ENCODE measurements around the gene IL22RA2. TPM values are rescaled to one million over a fixed set of nuclear protein-coding genes. Genes with fewer than 3 reads are reported as not detected.

IL22RA2 gene
- total RNA-seq, 1 donor from 2014 or later = not detected

GRCh38 chr6:137197684-137198645, 24.5 kb upstream of the IL22RA2 start:
- DNase-seq (ENCODE audit: low spot score) = no peak

GRCh38 chr6:137193256-137194070, 20.0 kb upstream of the IL22RA2 start:
- DNase-seq (ENCODE audit: low spot score) = no peak

DNA sequence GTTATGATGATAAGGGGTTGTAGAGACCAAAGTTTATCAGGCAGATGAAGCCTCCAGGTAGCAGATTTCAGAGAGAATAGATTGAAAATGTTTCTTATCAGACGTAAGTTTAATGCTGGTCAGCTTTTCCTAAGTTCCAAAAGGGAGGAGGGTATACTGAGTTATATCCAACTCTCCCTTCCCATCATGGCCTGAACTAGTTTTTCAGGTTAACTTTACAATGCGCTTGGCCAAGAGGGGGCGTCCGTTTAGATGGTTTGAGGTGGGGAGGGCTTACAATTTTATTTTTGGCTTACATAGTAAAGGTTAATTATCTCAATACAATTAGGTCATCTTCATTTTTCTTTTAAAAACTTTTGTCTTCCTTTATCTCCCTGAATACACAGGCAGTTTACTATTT, 19.4 kb upstream of the IL22RA2 start:
- no peak for DNase-seq (ENCODE audit: low spot score)

GRCh38 chr6:137191670-137192069, 18.2 kb upstream of the IL22RA2 start:
- no peak for DNase-seq (ENCODE audit: low spot score)

GRCh38 chr6:137191236-137191635, 17.8 kb upstream of the IL22RA2 start:
- DNase-seq (ENCODE audit: low spot score) = no peak

DNA sequence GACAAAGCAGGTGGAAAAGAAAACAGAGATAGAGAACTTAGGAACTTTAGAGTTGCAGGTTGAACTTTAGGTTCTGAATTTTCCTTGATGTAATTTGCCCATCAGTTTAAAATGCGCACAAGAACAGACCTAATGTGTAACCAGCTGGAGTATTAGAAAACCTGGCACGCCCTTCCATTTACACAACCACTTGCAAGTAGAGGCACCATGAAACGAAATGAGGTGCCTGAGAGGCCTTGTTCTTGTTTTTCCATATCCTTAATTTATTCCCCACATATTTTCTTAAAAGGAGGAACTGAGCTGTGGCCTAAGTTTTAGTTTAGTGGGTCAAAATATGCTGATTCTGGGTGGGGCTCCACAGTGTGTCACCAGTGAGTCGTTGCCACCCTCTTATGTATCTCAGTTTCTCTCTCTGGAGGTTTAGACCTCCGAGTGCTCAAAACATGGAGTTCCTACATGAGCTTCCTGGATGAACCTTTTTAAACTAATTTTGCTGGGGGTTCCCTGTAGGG, 17.2 kb upstream of the IL22RA2 start:
- no peak for DNase-seq (ENCODE audit: low spot score)

DNA sequence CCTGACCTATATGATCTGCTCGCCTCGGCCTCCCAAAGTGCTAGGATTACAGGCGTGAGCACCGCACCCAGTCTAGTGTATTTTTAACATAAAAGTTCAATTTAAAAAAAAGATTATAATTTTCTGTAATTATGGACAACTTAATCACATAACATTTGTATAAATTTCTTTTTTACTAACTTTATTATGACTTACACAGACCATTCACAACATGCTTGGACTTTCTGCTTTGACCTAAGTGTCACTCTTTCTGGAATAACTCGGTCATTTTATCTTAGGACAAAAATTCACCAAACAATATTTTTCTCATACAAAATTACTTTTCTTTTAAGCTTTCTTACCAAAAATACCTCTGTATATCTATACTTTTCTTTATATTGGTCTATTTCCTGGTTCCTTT, 15.4 kb upstream of the IL22RA2 start:
- DNase-seq (ENCODE audit: low spot score) = no peak

DNA sequence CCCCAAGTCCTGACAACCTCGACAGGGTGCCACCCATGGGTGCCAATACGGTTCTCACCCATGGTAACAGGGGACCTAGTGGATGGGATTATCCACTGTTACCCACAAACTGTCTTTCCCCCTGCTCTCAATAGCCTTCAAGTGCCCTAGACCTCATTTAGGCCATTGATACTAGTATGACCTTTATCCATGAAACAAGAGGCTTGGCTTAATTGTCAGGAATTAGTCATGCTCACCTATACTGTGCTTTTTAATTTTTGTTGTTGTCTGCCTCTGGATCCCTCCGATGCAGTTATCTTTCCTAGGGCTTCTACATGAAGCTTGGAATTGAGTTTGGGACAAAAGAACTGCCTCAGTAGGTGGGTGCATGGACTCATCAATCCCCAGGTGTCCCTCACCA, 11.8 kb upstream of the IL22RA2 start:
- DNase-seq (ENCODE audit: low spot score) = no peak

DNA sequence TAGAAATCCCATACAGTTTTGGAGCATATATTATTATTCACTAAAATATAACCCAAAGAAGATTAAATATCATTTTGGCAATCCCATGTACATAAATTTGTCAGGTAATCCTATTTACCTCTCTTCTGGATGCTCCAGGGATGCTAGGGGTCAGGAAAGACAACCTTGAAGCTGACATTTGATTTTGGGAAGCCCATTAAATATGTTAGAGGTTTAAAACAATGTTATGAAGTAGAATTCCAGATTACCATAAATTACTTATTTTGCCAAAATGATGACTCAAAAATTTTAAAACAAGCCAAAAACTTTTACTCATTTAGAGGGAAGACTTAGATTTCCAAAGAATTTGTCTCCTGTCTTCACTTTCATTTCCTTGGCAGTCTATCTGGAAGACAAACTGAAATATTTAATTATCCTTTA, 9.2 kb upstream of the IL22RA2 start:
- DNase-seq (ENCODE audit: low spot score) = no peak

DNA sequence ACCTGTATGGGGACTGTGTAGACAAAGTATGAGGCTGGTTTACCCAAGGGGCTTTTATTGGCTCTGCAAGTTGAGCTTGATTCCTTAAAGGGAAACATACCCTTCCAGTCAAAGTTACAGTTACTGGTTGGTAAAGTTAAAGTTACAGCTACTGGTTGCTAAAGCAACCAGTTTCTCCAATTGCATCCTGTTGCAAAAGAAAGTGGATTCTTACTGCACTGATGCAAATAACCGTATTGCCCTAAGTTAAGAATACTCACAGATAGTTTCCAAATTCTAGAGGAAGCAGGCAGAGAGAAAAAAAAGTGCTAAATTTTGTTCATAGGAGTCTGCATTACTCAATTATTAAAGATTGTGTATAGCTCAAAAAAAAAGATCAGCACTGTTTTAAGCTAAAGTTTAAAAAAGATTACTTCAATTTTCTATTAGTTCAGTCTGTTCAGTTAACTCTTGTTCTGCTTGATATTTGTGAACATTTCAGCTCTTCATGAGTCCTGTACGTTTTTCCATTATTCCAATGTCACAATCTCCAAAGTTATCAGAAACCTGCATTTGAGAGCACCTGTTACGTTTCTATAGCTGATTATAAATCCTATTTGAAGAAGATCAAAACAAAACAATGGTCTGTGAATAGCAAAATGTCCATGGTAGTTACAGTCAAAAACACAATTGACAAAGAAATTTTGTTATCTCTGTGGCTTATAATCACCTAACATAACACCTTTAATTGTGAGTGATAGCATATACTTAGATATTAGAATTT, 8.6 kb upstream of the IL22RA2 start:
- no peak for DNase-seq (ENCODE audit: low spot score)

DNA sequence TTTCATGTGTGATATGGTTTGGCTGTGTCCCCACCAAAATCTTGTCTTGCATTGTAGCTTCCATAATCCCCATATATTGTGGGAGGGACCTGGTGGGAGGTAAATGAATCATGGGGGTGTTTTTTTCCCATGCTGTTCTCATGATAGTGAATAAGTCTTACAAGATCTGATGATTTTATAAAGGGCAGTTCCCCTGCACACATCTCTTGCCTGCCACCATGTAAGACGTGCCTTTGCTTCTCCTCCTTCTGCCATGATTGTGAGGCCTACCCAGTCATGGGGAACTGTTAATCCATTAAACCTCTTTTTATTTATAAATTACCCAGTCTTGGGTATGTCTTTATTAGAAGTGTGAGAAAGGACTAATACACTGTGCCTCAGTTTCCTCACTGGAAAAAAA, 4.2 kb upstream of the IL22RA2 start:
- no peak for DNase-seq (ENCODE audit: low spot score)

GRCh38 chr6:137176729-137177128, 3.3 kb upstream of the IL22RA2 start:
- no peak for DNase-seq (ENCODE audit: low spot score)

DNA sequence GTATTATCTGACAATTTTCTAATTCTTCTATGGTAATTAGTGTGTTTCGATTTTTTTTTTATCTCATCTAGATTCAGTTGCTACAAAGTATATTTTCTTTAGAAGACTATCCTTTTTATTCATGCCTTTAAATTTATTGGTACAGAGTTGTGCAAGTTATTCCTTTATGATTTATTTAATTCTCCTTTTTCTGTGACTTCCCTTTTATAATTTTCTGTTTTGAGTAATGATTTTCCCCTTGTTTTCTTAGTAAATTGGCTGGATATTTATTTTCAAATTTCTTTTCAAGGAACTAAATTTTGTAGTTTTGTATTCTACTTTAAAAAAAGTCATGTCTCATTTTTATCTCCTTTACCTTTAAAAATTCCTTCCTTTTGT, 2.4 kb upstream of the IL22RA2 start:
- DNase-seq (ENCODE audit: low spot score) = no peak

GRCh38 chr6:137175157-137175867, 1.9 kb upstream of the IL22RA2 start:
- DNase-seq (ENCODE audit: low spot score) = no peak

DNA sequence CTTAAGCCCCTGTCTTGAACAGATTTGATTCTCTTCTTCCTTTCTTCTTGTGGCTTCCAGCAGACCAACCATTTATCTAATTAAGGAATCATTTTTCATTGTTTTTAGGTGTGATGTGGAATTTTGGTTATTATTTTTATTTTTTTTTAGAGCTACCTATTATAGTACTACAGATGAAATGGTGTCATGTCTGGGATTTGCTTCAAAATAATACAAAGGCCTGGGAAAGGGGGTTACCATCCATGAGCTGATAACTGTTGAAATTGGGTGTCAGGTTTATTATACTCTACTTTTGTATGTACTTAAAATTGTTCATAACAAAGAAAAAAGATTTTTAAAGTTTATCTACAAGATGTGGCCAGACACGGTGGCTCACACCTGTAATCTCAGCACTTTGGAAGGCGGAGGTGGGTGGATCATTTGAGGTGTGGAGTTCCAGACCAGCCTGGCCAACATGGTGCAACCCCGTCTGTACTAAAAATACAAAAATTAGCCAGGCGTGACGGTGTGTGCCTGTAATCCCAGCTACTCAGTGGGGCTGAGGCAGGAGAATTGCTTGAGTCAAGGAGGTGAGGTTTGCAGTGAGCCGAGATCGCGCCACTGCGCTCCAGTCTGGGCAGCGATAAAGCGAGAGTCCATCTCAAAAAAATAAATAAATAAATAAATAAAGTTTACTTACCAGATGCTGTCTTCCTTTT, 561 bp downstream of the IL22RA2 start:
- no peak for DNase-seq (ENCODE audit: low spot score)

DNA sequence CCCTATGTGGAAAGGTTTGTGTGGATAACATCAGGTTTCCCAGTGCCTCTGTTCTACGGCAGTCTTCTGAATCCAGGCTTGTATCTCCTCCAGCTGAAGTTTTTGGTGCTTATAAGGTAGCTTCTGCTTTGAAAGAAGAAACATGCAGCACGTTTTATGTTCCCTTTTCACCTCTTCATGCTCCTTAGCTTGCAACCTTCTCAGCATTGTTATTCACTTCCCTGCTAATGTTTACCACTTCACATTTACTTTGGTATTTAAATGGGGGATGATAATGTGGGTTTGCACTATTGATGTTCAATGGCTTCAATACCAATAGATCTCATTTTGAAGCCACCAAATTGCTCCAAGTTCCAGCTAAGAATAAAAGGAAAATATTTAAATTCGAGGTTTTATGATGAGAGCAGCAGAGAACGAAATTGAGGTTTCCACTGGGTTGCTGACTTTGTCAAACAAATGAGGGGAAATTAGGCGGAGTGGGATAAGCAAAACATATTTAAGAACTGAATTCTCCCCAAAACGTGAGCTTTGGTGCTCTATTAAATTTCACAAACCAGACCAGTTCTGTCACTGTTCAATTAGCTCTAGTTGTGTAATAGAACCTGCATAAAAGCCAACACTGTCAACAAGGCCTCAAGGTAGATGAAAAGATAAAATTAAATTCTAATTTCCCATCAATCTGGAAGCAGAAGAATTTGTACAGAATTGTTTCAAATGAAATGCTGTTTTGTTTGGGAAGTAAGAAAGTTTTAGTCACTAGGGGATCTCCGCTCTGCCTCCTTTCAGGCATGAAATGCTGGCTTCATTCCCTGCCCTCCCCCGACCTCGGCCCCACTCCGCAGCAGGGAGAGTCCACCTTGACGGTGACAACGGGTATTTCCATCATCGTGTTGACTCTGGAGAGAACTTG, 1.4 kb downstream of the IL22RA2 start:
- no peak for DNase-seq (ENCODE audit: low spot score)

DNA sequence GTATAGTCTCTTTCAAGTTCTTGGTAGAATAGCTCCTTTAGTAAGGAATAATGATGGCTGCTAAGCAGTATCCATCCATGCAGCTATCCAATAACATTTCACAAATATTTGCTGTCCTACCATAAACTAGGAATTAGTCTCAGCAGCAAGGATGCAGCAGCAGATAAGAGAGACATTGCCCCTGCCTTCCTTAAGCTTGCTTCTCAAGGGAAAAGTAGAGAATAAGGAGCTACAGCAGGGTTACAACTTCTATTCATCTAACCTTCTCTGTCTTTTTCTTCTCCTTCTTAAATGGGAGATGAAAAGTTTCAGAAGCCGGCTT, 2.4 kb downstream of the IL22RA2 start:
- DNase-seq (ENCODE audit: low spot score) = no peak

DNA sequence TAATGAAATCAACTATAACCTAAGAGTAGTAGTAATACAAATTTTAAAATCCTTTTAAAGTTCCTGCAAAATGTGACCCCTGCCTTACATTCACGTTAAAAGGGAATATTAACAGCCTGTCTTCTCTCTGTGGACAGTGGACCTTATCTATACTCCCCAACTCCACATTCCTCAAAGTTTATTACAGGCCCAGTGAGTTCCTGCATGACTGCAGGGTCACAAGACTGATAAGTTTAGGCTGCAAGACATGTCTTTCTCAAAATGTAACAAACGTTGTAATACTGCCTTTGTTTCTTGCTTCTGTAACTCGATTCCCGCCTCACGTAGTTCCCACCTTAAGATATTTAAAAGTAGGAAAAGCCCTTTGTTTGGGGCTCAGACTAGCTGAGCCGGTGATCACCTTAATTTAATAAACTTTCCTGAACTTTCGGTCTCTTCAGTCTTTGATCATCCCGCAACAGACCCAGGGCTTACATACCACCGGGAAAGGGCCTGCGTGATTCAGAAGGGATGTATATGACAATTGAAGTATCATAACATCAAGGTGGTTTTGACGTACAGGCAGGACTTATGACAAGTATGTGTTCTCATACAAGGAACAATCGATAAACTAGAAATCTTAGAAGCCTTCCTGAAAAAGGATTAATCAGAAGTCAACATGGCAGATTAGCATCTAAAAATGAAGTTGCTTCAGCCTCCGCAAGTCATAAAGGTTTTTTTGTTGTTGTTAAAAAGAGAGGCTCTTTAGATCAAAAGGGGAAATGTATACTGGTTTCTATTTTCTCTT, 3.0 kb downstream of the IL22RA2 start:
- no peak for DNase-seq (ENCODE audit: low spot score)
